ENCODE data around the gene MDGA2.
"Not testable (repeated sequence)": the region's sequence is repeated elsewhere in the genome, so short reads cannot be mapped to it uniquely, and the experiment has no call there.

Gene MDGA2

GRCh38 chr14:47220096-47220495 is 455.3 kb downstream of the MDGA2 start:
- no peak for DNase-seq

- DNase-seq = no peak
Measured at GRCh38 chr14:47211263-47211662, 464.1 kb downstream of the MDGA2 start.

- DNase-seq = no peak
Measured at GRCh38 chr14:47210099-47210498, 465.3 kb downstream of the MDGA2 start.

- DNase-seq = no peak
Measured at GRCh38 chr14:47208434-47208833, 467.0 kb downstream of the MDGA2 start.

GRCh38 chr14:47207617-47208016 is 467.8 kb downstream of the MDGA2 start:
- DNase-seq = no peak

- DNase-seq = no peak
Measured at GRCh38 chr14:47200740-47201139, 474.7 kb downstream of the MDGA2 start.

- no peak for DNase-seq
Measured at GRCh38 chr14:47195582-47195981, 479.8 kb downstream of the MDGA2 start.

GRCh38 chr14:47194055-47194454 is 481.4 kb downstream of the MDGA2 start:
- no peak for DNase-seq

GRCh38 chr14:47192203-47192602 is 483.2 kb downstream of the MDGA2 start:
- DNase-seq = not testable (repeated sequence)

- no peak for DNase-seq
Measured at GRCh38 chr14:47191700-47192099, 483.7 kb downstream of the MDGA2 start.

- no peak for DNase-seq
Measured at GRCh38 chr14:47189911-47190484, 485.4 kb downstream of the MDGA2 start.

GRCh38 chr14:47186486-47186885 is 488.9 kb downstream of the MDGA2 start:
- no peak for DNase-seq

- no peak for DNase-seq
Measured at GRCh38 chr14:47179906-47180305, 495.5 kb downstream of the MDGA2 start.

GRCh38 chr14:47171896-47172295 is 503.5 kb downstream of the MDGA2 start:
- not testable (repeated sequence) for DNase-seq

- DNase-seq = no peak
Measured at GRCh38 chr14:47167402-47167801, 508.0 kb downstream of the MDGA2 start.

GRCh38 chr14:47155395-47155794 is 520.0 kb downstream of the MDGA2 start:
- DNase-seq = no peak

- no peak for DNase-seq
Measured at GRCh38 chr14:47154276-47154797, 521.1 kb downstream of the MDGA2 start.

GRCh38 chr14:47153746-47154145 is 521.7 kb downstream of the MDGA2 start:
- DNase-seq = no peak

- no peak for DNase-seq
Measured at GRCh38 chr14:47150267-47150666, 525.1 kb downstream of the MDGA2 start.

- DNase-seq = no peak
Measured at GRCh38 chr14:47149326-47149725, 526.1 kb downstream of the MDGA2 start.

- DNase-seq = no peak
Measured at GRCh38 chr14:47148686-47149085, 526.7 kb downstream of the MDGA2 start.

GRCh38 chr14:47120645-47121044 is 554.8 kb downstream of the MDGA2 start:
- DNase-seq = no peak

GRCh38 chr14:47103771-47104170 is 571.6 kb downstream of the MDGA2 start:
- no peak for DNase-seq

- no peak for DNase-seq
Measured at GRCh38 chr14:47102472-47102871, 572.9 kb downstream of the MDGA2 start.

- no peak for DNase-seq
Measured at GRCh38 chr14:47085678-47086077, 589.7 kb downstream of the MDGA2 start.

Data from GDM1 (cell line).